ENCODE measurements around the gene SNX12.

DNA sequence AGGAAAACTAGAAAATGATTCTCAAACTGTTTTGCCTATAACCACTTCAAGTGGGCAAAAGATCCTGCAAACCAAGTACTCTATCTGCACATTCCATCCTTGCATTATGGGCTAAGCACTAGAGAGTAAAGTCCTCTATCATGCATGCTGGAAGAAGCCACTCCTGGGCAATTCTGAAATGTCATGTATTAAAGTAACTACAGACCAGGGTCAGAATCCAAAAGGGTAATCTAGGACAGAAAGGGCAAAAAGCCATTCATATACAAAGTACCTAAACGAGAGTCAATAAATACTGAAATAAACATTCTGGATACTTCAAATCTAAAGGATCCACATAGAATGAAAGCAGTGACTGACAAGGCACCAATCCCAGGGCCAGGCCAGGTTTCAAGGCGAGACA lies 1.0 kb downstream of the SNX12 start:
- TF ChIP-seq CTCF (IDR thresholded peaks at IDR 0.05; ENCODE audit: low read depth, low read length) = no peak
- no peak for TF ChIP-seq POLR2A (IDR thresholded peaks at IDR 0.05; ENCODE audit: extremely low read depth, insufficient read length)

Measured in NB4 (cell line).